Kidney epithelial cell (primary cell): ENCODE data around the gene IGF2BP1. TPM values are rescaled to one million over a fixed set of nuclear protein-coding genes. Genes with fewer than 3 reads are reported as not detected.
"Not testable (repeated sequence)": the region's sequence is repeated elsewhere in the genome, so short reads cannot be mapped to it uniquely, and the experiment has no call there.

ENCODE experiments used
- DNase-seq: peaks from one replicate; pipeline ENCODE4 v3.0.0-alpha.2; 2010; ENCODE audit warnings: low read depth
- H3K27me3 ChIP-seq: 2 replicates; pipeline ENCODE4 v1.6.0; 2011; ENCODE audit warnings: low read length; ENCODE audit not compliant: control insufficient read depth, insufficient read depth
- H3K36me3 ChIP-seq: 2 replicates; pipeline ENCODE4 v1.5.1; 2011; ENCODE audit warnings: low read length; ENCODE audit not compliant: control insufficient read depth, insufficient read depth
- H3K4me3 ChIP-seq: 2 replicates; pipeline ENCODE4 v1.5.1; 2011; ENCODE audit warnings: low read depth, mild to moderate bottlenecking, control low read depth, low read length
- total RNA-seq: library from RNA; depleted of rRNA; stranded (reverse); fragments of >200 nt; gene quantifications from 2 replicates; pipeline ENCODE4 v1.2.3, GENCODE V29; 2015
- TF ChIP-seq, protein P1 (sequence below): IDR thresholded peaks from 2 replicates; pipeline ENCODE4 v1.5.1; 2011; ENCODE audit warnings: mild to moderate bottlenecking, moderate library complexity, low read length, control low read depth, inconsistent platforms; ENCODE audit not compliant: insufficient read depth, poor library complexity, severe bottlenecking

IGF2BP1 gene
- total RNA-seq, 1 donor from 2014 or later = 10.2 TPM

DNA sequence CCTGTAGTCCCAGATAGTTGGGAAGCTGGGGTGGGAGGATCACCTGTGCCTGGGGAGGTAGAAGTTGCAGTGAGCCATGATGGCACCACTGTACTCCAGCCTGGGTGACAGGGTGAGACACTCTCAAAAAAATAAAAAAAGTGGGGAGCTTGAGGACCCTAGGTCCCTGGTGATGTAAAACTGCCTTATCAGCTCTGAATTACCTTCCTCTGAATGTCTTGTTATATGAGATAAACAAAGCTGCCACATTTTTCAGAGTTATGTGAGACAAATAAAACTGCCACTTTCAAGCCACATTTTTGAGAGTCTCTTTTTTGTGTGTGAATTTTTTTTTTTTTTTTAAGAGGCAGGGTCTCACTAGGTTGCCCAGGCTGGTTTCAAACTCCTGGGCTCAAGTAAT is 103.4 kb downstream of the IGF2BP1 start:
- Histone ChIP-seq H3K27me3 (no peaks in the 10 kb centered on the region), H3K36me3 (no peaks in the 10 kb centered on the region), H3K4me3 (no peak overlapping the region)
- TF ChIP-seq, protein P1, sequence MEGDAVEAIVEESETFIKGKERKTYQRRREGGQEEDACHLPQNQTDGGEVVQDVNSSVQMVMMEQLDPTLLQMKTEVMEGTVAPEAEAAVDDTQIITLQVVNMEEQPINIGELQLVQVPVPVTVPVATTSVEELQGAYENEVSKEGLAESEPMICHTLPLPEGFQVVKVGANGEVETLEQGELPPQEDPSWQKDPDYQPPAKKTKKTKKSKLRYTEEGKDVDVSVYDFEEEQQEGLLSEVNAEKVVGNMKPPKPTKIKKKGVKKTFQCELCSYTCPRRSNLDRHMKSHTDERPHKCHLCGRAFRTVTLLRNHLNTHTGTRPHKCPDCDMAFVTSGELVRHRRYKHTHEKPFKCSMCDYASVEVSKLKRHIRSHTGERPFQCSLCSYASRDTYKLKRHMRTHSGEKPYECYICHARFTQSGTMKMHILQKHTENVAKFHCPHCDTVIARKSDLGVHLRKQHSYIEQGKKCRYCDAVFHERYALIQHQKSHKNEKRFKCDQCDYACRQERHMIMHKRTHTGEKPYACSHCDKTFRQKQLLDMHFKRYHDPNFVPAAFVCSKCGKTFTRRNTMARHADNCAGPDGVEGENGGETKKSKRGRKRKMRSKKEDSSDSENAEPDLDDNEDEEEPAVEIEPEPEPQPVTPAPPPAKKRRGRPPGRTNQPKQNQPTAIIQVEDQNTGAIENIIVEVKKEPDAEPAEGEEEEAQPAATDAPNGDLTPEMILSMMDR = no peak
- DNase-seq = no peak

DNA sequence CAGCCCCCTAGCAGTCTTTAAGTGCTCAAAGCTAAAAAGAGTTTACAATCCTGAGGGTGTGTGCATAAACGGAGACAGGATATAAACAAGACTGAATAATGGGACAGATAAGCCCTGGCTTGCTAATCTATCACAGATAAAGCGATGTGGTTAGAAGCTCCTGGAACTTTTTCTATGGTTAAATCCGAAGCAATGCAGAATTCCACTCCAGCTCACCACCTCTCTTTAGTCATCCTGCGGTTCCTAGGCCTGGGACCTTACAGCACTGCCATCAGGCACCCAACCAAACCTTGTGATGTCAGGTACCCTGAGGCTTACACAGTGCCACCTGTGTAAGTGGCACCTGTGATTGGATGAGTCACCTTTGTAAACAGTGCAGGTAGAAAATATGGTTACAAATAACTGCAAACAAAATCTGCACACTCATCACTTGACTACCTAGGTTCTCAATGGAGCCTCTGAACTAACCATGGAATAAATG is 103.9 kb downstream of the IGF2BP1 start:
- Histone ChIP-seq H3K27me3 (no peaks in the 10 kb centered on the region), H3K4me3 (no peak overlapping the region), H3K36me3 (no peaks in the 10 kb centered on the region)
- TF ChIP-seq, protein P1 = no peak
- DNase-seq = no peak

DNA sequence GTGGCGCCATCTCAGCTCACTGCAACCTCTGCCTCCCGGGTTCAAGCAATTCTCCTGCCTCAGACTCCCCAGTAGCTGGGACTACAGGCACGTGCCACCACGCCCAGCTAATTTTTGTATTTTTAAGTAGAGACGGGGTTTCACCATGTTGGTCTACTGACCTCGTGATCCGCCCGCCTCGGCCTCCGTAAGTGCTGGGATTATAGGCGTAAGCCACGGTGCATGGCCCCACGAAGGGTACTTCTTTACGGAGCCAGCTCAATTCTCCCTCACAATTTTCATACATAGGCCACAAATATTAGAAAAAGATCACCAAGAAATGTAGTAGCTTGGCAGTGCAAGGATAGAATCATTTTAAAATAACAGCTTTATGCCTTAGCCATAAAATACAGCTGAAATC is 106.2 kb downstream of the IGF2BP1 start:
- DNase-seq, H3K4me3 ChIP-seq, H3K27me3 ChIP-seq, H3K36me3 ChIP-seq: not testable (repeated sequence)

DNA sequence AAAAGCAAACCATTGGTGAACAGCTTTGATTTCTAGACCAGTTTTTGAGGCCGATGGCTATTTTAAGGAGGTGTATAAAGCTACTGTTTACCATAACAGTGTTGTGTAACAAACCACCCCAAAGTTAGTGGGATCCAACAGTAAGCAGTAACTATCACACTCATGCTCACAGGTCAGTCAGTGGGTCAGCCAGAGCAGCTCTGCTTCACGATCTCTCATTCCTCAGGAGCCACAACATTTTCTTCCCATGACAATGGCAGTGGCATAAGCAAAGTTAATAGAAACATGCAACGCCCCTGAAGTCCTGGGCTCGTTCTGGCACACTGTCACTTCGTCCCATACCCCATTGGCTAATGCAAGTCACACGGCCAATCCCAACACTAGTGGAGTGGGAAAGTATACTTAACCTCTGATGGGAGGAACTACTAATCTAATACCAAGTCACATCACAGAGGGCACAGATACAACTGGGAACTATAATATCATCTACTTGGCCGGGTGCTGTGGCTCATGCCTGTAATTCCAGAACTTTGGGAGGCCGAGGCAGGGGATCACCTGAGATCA is 107.4 kb downstream of the IGF2BP1 start:
- TF ChIP-seq, protein P1 = no peak
- no peak for DNase-seq
- Histone ChIP-seq H3K36me3 (no peaks in the 10 kb centered on the region), H3K27me3 (no peaks in the 10 kb centered on the region), H3K4me3 (no peak overlapping the region)

Other genes with a start within 250 kb of the IGF2BP1 start
- gene TTLL6, start 180.2 kb upstream of the IGF2BP1 start, total RNA-seq = not detected in 2 replicates
- 33.3 and 45.1 TPM in 2 replicates for gene CALCOCO2, start 166.3 kb upstream of the IGF2BP1 start, total RNA-seq
- gene ATP5MC1, start 104.6 kb upstream of the IGF2BP1 start, total RNA-seq = 45.9 and 71.1 TPM in 2 replicates
- gene UBE2Z, start 89.0 kb upstream of the IGF2BP1 start, total RNA-seq = 118 and 119 TPM in 2 replicates
- 114 and 142 TPM in 2 replicates for gene SNF8, start 52.5 kb upstream of the IGF2BP1 start, total RNA-seq
- not detected in 2 replicates for gene GIP, start 28.8 kb upstream of the IGF2BP1 start, total RNA-seq
- 0.34 and 0.50 TPM in 2 replicates for gene B4GALNT2, start 135.4 kb downstream of the IGF2BP1 start, total RNA-seq
- 0.58 TPM in 1 of 2 replicates, not detected in the other for gene GNGT2, start 213.2 kb downstream of the IGF2BP1 start, total RNA-seq
- 0.41 and 0.42 TPM in 2 replicates for gene ABI3, start 213.3 kb downstream of the IGF2BP1 start, total RNA-seq
- not detected in 2 replicates for gene PHOSPHO1, start 233.4 kb downstream of the IGF2BP1 start, total RNA-seq